Measurements from ENCODE around the gene ASB6. TPM values are rescaled to one million over a fixed set of nuclear protein-coding genes. Genes with fewer than 3 reads are reported as not detected.

Gene ASB6
- polyA plus RNA-seq, 1 of the 3 experiments (the other 2 are of a cell fraction): 35.9 TPM

GRCh38 chr9:129654554-129655040 lies 12.6 kb upstream of the ASB6 start (continued):
- TF ChIP-seq, protein P1, sequence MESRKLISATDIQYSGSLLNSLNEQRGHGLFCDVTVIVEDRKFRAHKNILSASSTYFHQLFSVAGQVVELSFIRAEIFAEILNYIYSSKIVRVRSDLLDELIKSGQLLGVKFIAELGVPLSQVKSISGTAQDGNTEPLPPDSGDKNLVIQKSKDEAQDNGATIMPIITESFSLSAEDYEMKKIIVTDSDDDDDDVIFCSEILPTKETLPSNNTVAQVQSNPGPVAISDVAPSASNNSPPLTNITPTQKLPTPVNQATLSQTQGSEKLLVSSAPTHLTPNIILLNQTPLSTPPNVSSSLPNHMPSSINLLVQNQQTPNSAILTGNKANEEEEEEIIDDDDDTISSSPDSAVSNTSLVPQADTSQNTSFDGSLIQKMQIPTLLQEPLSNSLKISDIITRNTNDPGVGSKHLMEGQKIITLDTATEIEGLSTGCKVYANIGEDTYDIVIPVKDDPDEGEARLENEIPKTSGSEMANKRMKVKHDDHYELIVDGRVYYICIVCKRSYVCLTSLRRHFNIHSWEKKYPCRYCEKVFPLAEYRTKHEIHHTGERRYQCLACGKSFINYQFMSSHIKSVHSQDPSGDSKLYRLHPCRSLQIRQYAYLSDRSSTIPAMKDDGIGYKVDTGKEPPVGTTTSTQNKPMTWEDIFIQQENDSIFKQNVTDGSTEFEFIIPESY (IDR thresholded peaks at IDR 0.05; ENCODE audit: borderline replicate concordance, low read depth): no peak
- TF ChIP-seq RXRA (IDR thresholded peaks at IDR 0.05; ENCODE audit: borderline replicate concordance, low read depth) (no peak), RAD21 (IDR thresholded peaks at IDR 0.05; ENCODE audit: low read length) (no peak)

GRCh38 chr9:129653823-129654553 lies 12.0 kb upstream of the ASB6 start:
- H3K4me3 ChIP-seq (ENCODE audit: low read depth in 2 of 2, low read length in 1 of 2): no peak overlapping the region
- ChIA-PET CTCF (interaction anchor here (0.6 to 3.5 kb wide), 2 partner anchors 72 to 81 kb away, joined by 3 to 16 read pairs; no protein-coding TSS in a partner anchor), POLR2A (no interaction called here)
- H3K4me2 ChIP-seq: no peak overlapping the region
- H3K9ac ChIP-seq: no peak overlapping the region
- 69% methylated on average over 19 of the region's 19 CpGs for WGBS (ENCODE audit: low lambda C conversion rate)
- no peaks in the 10 kb centered on the region for H3K79me2 ChIP-seq (ENCODE audit: insufficient read depth)
- H3K9me2 ChIP-seq: no peaks in the 10 kb centered on the region
- H3K27me3 ChIP-seq (ENCODE audit: insufficient read depth): no peaks in the 10 kb centered on the region
- peaks cover 2% of the 10 kb centered on the region for H3F3A ChIP-seq (replicated peaks; ENCODE audit: insufficient read depth)
- no peaks in the 10 kb centered on the region for H3K36me3 ChIP-seq (replicated peaks in 1 of 2; ENCODE audit: control insufficient read depth in 1 of 2, insufficient read depth in 2 of 2, low read length in 1 of 2)
- peaks cover 0 to 24% of the 10 kb centered on the region in 2 experiments; a peak in 2 of 4 replicates for H3K4me1 ChIP-seq (ENCODE audit: control insufficient read depth in 1 of 2, insufficient read depth in 2 of 2, low read depth in 1 of 2, low read length in 1 of 2)
- no peaks in the 10 kb centered on the region for H4K20me1 ChIP-seq (ENCODE audit: insufficient read depth)
- no peak for DNase-seq
- no peaks in the 10 kb centered on the region for H3K9me3 ChIP-seq
- TF ChIP-seq USF1 (IDR thresholded peaks at IDR 0.05; ENCODE audit: borderline replicate concordance, low read depth) (no peak), TAF1 (IDR thresholded peaks at IDR 0.05; ENCODE audit: borderline replicate concordance, low read depth, low read length) (no peak), TEAD4 (IDR thresholded peaks at IDR 0.05; ENCODE audit: borderline replicate concordance, insufficient read depth) (no peak)
- no peak overlapping the region for H2AFZ ChIP-seq (ENCODE audit: low read depth)
- 0 out of 4 replicates have a peak overlapping the region, but pooled peaks of 1 of the 2 experiments have one; percentile 31 for H3K27ac ChIP-seq (ENCODE audit: low read depth in 2 of 2, low read length in 1 of 2)

DNA sequence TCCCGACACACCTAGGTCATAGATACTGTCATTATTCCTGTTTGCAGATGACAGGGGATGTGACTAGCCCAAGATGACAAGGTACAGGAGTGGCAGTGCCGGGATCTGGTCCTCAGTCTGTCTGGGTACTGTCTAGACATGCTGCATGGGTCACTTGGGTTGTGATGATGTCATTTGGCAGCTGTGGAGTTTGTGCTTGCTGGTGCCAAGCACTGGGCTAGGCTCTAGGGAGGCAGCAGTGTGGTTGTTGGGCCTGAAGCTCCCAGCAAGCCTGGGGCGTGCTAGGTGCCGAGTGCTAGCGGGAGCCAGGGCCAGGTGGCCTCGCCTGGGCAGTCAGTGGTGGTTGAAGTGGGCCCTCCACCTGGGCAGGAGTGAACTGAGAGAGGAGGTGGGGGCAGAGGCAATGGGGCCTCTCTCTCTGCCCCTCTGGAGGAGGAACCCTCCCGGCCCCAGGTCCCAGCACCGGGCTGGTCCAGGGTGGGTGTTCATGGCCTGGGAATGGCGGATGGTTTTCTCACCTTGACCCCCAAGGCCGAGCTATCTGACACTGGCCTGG lies 8.8 kb upstream of the ASB6 start:
- H3F3A ChIP-seq (replicated peaks; ENCODE audit: insufficient read depth): peaks cover 2% of the 10 kb centered on the region
- WGBS (ENCODE audit: low lambda C conversion rate): 90% methylated on average over 4 of the region's 10 CpGs
- ChIA-PET POLR2A (interaction anchor here (1.3 kb wide), 1 partner anchor 24 kb away, joined by 5 read pairs; no protein-coding TSS in a partner anchor), CTCF (interaction anchor here (1.4 to 3.5 kb wide), 3 partner anchors 76 to 139 kb away, joined by 5 to 16 read pairs (median 7); no protein-coding TSS in a partner anchor)
- H3K9me3 ChIP-seq: no peaks in the 10 kb centered on the region
- peaks cover 0 to 36% of the 10 kb centered on the region in 2 experiments; a peak in 2 of 4 replicates for H3K4me1 ChIP-seq (ENCODE audit: control insufficient read depth in 1 of 2, insufficient read depth in 2 of 2, low read depth in 1 of 2, low read length in 1 of 2)
- DNase-seq: no peak
- TF ChIP-seq TEAD4 (IDR thresholded peaks at IDR 0.05; ENCODE audit: borderline replicate concordance, insufficient read depth): no peak
- no peak for TF ChIP-seq MEF2A (IDR thresholded peaks at IDR 0.05; ENCODE audit: borderline replicate concordance, low read depth)
- no peak for TF ChIP-seq JUND (IDR thresholded peaks at IDR 0.05)
- no peak for TF ChIP-seq TCF12 (IDR thresholded peaks at IDR 0.05)
- TF ChIP-seq TAF1 (IDR thresholded peaks at IDR 0.05; ENCODE audit: borderline replicate concordance, low read depth, low read length): no peak
- TF ChIP-seq FOXM1 (IDR thresholded peaks at IDR 0.05; ENCODE audit: low read depth): no peak
- TF ChIP-seq USF1 (IDR thresholded peaks at IDR 0.05; ENCODE audit: borderline replicate concordance, low read depth): no peak
- no peak for TF ChIP-seq RAD21 (IDR thresholded peaks at IDR 0.05; ENCODE audit: low read length)
- no peak for TF ChIP-seq GABPA (IDR thresholded peaks at IDR 0.05; ENCODE audit: low read depth)
- H4K20me1 ChIP-seq (ENCODE audit: insufficient read depth): no peaks in the 10 kb centered on the region
- no peaks in the 10 kb centered on the region for H3K27me3 ChIP-seq (ENCODE audit: insufficient read depth)
- H3K9me2 ChIP-seq: no peaks in the 10 kb centered on the region
- no peaks in the 10 kb centered on the region for H3K36me3 ChIP-seq (replicated peaks in 1 of 2; ENCODE audit: control insufficient read depth in 1 of 2, insufficient read depth in 2 of 2, low read length in 1 of 2)
- H3K4me3 ChIP-seq (ENCODE audit: low read depth in 2 of 2, low read length in 1 of 2): no peak overlapping the region
- H3K27ac ChIP-seq (ENCODE audit: low read depth in 2 of 2, low read length in 1 of 2): peak overlapping the region in 1 of 2 experiments; percentile 97; a peak in 2 of 4 replicates
- H3K79me2 ChIP-seq (ENCODE audit: insufficient read depth): no peaks in the 10 kb centered on the region
- no peak overlapping the region for H2AFZ ChIP-seq (ENCODE audit: low read depth)
- H3K4me2 ChIP-seq: no peak overlapping the region
- H3K9ac ChIP-seq: no peak overlapping the region
